ENCODE data around the gene MRPL44.

DNA sequence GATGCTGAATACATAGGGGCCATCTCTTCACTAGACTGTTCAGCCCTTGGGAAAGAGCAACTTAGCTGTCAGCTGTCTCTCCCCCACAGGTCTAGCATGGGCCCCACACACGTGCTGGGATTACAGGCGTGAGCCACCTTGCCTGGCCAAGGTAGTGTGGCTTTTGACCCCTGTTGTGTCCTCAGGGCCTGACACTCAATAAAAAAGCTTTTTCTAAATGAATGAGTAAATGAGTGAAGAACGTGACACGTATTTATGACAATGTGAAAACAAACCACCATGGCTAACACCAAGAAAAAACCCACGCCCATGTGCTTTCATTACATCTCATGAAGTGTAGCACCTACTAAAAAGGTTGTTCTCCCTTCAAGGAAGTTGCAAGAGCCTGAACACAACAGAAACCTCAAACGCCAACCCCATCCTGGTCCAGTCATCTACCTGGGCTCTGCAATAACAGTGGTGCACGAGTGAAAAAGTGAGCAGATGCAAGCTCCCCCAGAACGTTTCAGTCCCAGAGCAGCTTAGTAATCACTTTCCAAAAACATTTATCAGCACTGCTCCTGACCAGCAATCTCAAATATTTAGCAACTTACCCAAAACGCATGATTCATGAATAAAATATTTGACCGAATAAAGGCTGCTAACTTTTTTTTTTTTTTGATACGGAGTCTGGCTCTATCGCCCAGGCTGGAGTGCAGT lies 15.5 kb upstream of the MRPL44 start:
- TF ChIP-seq JUN (IDR thresholded peaks at IDR 0.05; ENCODE audit: low read depth, low read length) (no peak), EP300 (IDR thresholded peaks at IDR 0.05; ENCODE audit: borderline replicate concordance in 1 of 2, low read depth in 2 of 2, low read length in 2 of 2) (no peak), RAD21 (IDR thresholded peaks at IDR 0.05 in 1 of 2, conservative IDR thresholded peaks at IDR 0.05 in 1 of 2; ENCODE audit: low read depth in 2 of 2, low read length in 2 of 2) (no peak), POLR2A (IDR thresholded peaks at IDR 0.05; ENCODE audit: control extremely low read depth in 1 of 2, low read depth in 2 of 2, low read length in 2 of 2) (no peak)
- TF ChIP-seq, protein P1, sequence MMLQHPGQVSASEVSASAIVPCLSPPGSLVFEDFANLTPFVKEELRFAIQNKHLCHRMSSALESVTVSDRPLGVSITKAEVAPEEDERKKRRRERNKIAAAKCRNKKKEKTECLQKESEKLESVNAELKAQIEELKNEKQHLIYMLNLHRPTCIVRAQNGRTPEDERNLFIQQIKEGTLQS (IDR thresholded peaks at IDR 0.05; ENCODE audit: insufficient read depth, low read depth, low read length), result no peak
- TF ChIP-seq, protein P2, sequence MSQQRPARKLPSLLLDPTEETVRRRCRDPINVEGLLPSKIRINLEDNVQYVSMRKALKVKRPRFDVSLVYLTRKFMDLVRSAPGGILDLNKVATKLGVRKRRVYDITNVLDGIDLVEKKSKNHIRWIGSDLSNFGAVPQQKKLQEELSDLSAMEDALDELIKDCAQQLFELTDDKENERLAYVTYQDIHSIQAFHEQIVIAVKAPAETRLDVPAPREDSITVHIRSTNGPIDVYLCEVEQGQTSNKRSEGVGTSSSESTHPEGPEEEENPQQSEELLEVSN (IDR thresholded peaks at IDR 0.05), result no peak
- TF ChIP-seq, protein P3, sequence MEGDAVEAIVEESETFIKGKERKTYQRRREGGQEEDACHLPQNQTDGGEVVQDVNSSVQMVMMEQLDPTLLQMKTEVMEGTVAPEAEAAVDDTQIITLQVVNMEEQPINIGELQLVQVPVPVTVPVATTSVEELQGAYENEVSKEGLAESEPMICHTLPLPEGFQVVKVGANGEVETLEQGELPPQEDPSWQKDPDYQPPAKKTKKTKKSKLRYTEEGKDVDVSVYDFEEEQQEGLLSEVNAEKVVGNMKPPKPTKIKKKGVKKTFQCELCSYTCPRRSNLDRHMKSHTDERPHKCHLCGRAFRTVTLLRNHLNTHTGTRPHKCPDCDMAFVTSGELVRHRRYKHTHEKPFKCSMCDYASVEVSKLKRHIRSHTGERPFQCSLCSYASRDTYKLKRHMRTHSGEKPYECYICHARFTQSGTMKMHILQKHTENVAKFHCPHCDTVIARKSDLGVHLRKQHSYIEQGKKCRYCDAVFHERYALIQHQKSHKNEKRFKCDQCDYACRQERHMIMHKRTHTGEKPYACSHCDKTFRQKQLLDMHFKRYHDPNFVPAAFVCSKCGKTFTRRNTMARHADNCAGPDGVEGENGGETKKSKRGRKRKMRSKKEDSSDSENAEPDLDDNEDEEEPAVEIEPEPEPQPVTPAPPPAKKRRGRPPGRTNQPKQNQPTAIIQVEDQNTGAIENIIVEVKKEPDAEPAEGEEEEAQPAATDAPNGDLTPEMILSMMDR (IDR thresholded peaks at IDR 0.05; ENCODE audit: control extremely low read depth in 1 of 3, insufficient read depth in 1 of 3, low read depth in 1 of 3, low read length in 3 of 3), result no peak

Measured in H1 (cell line).